HG03457 (cell line): Measurements from ENCODE around the gene RFWD3.
"Not testable (repeated sequence)": the region's sequence is repeated elsewhere in the genome, so short reads cannot be mapped to it uniquely, and the experiment has no call there.

Source experiments
- ATAC-seq: cut with Tn5 transposase; IDR thresholded peaks from one replicate; pipeline ENCODE4 v1.9.1; 2021; ENCODE audit warnings: moderate number of reproducible peaks; ENCODE audit not compliant: unreplicated experiment

The RFWD3 gene

GRCh38 chr16:74666425-74667254, at the start of gene RFWD3:
RFWD3 (minus strand) TSS chr16:74666877; CDS start chr16:74661449, 5,428 bp downstream.
- peak; percentile 99 for ATAC-seq

GRCh38 chr16:74716355-74716754, 49.7 kb upstream of the RFWD3 start:
- ATAC-seq: no peak

GRCh38 chr16:74713876-74714275, 47.2 kb upstream of the RFWD3 start:
- ATAC-seq: no peak

GRCh38 chr16:74713325-74713724, 46.6 kb upstream of the RFWD3 start:
- ATAC-seq: no peak

- no peak for ATAC-seq
Measured at GRCh38 chr16:74711938-74712337, 45.3 kb upstream of the RFWD3 start.

GRCh38 chr16:74710401-74710800, 43.7 kb upstream of the RFWD3 start:
- ATAC-seq: no peak

GRCh38 chr16:74709441-74709877, 42.8 kb upstream of the RFWD3 start:
- ATAC-seq: no peak

GRCh38 chr16:74700438-74701225, 34.0 kb upstream of the RFWD3 start, which contains the start of gene MLKL:
MLKL (minus strand) TSS chr16:74700862; CDS start chr16:74695757, 5,105 bp downstream.
- ATAC-seq: no peak

- no peak for ATAC-seq
Measured at GRCh38 chr16:74700116-74700437, 33.4 kb upstream of the RFWD3 start.

- no peak for ATAC-seq
Measured at GRCh38 chr16:74699666-74700065, 33.0 kb upstream of the RFWD3 start.

- ATAC-seq: no peak
Measured at GRCh38 chr16:74698222-74698621, 31.5 kb upstream of the RFWD3 start.

- ATAC-seq: peak; percentile 57
Measured at GRCh38 chr16:74695450-74696422, 29.1 kb upstream of the RFWD3 start.

GRCh38 chr16:74691093-74691855, 24.6 kb upstream of the RFWD3 start:
- ATAC-seq: no peak

- ATAC-seq: no peak
Measured at GRCh38 chr16:74682556-74682955, 15.9 kb upstream of the RFWD3 start.

- ATAC-seq: no peak
Measured at GRCh38 chr16:74680681-74681080, 14.0 kb upstream of the RFWD3 start.

GRCh38 chr16:74679983-74680382, 13.3 kb upstream of the RFWD3 start:
- ATAC-seq: no peak

- ATAC-seq: no peak
Measured at GRCh38 chr16:74677868-74678267, 11.2 kb upstream of the RFWD3 start.

- no peak for ATAC-seq
Measured at GRCh38 chr16:74673876-74674275, 7.2 kb upstream of the RFWD3 start.

- not testable (repeated sequence) for ATAC-seq
Measured at GRCh38 chr16:74668877-74669276, 2.2 kb upstream of the RFWD3 start.

- ATAC-seq: no peak
Measured at GRCh38 chr16:74667255-74667700, 601 bp upstream of the RFWD3 start.
